RWPE2 (cell line): ENCODE data around the gene ETFB.

ENCODE experiments used
- ATAC-seq: fragments of 200-7000 bp; cut with Tn5 transposase; 3 replicates; pipeline ENCODE4 v1.9.1; 2021; ENCODE audit warnings: low read depth
- DNase-seq: peaks from one replicate; pipeline ENCODE4 v3.0.0-alpha.2; 2020; ENCODE audit warnings: low spot score
- H3K27ac ChIP-seq: fragments of 450-650 bp; 2 replicates; pipeline ENCODE4 v1.5.1; 2017; ENCODE audit warnings: mild to moderate bottlenecking; ENCODE audit not compliant: poor library complexity, severe bottlenecking
- H3K27me3 ChIP-seq: fragments of 250-450 bp; sonication (Bioruptor Pico); 2 replicates; pipeline ENCODE4 v1.5.1; 2021; ENCODE audit warnings: mild to moderate bottlenecking, moderate library complexity; ENCODE audit not compliant: insufficient read depth, poor library complexity, severe bottlenecking
- H3K36me3 ChIP-seq: fragments of 250-450 bp; sonication (Bioruptor Pico); 2 replicates; pipeline ENCODE4 v1.5.1; 2020; ENCODE audit warnings: low read depth, mild to moderate bottlenecking, moderate library complexity
- H3K4me1 ChIP-seq: fragments of 250-450 bp; sonication (Bioruptor Pico); 2 replicates; pipeline ENCODE4 v1.5.1; 2021; ENCODE audit warnings: mild to moderate bottlenecking, moderate library complexity; ENCODE audit not compliant: insufficient read depth, poor library complexity, severe bottlenecking
- H3K4me3 ChIP-seq: fragments of 250-450 bp; sonication (Bioruptor Pico); 2 replicates; pipeline ENCODE4 v1.5.1; 2021; ENCODE audit warnings: mild to moderate bottlenecking, moderate library complexity; ENCODE audit not compliant: severe bottlenecking
- H3K9me3 ChIP-seq: fragments of 250-450 bp; sonication (Bioruptor Pico); 2 replicates; pipeline ENCODE4 v1.5.1; 2021; ENCODE audit warnings: mild to moderate bottlenecking, moderate library complexity; ENCODE audit not compliant: severe bottlenecking
- TF ChIP-seq, protein P1 (sequence below): fragments of 450-650 bp; IDR thresholded peaks from one replicate; pipeline ENCODE4 v1.5.1; 2017; ENCODE audit warnings: mild to moderate bottlenecking, moderate library complexity; ENCODE audit not compliant: poor library complexity, severe bottlenecking

The ETFB gene

DNA sequence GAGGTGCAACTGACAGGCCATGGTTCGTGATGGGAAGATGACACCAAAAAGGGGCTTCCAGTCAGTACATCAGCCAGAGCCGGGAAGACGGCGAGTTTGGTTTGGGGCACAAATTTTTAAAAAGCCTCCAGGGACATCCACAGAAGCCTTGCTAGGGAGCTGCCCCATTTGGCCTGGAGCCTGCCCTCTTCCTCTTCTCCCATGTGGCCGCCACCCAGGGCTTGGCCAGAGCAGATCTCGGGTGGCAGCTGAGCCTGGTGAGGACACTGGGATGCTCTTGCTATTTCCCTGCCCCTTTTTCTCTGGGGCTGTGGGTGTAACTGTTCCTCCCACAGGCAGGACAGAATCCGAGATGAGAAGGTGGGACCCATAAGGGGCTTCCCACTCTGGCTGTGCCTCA lies 8.2 kb downstream of the ETFB start:
- H3K4me1 ChIP-seq = peaks cover 7% of the 10 kb centered on the region
- no peaks in the 10 kb centered on the region for H3K36me3 ChIP-seq
- H3K27ac ChIP-seq = no peak overlapping the region
- DNase-seq (no peak), ATAC-seq (no peak)
- no peaks in the 10 kb centered on the region for H3K9me3 ChIP-seq
- no peak overlapping the region for H3K4me3 ChIP-seq
- TF ChIP-seq, protein P1, sequence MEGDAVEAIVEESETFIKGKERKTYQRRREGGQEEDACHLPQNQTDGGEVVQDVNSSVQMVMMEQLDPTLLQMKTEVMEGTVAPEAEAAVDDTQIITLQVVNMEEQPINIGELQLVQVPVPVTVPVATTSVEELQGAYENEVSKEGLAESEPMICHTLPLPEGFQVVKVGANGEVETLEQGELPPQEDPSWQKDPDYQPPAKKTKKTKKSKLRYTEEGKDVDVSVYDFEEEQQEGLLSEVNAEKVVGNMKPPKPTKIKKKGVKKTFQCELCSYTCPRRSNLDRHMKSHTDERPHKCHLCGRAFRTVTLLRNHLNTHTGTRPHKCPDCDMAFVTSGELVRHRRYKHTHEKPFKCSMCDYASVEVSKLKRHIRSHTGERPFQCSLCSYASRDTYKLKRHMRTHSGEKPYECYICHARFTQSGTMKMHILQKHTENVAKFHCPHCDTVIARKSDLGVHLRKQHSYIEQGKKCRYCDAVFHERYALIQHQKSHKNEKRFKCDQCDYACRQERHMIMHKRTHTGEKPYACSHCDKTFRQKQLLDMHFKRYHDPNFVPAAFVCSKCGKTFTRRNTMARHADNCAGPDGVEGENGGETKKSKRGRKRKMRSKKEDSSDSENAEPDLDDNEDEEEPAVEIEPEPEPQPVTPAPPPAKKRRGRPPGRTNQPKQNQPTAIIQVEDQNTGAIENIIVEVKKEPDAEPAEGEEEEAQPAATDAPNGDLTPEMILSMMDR = no peak
- no peaks in the 10 kb centered on the region for H3K27me3 ChIP-seq

DNA sequence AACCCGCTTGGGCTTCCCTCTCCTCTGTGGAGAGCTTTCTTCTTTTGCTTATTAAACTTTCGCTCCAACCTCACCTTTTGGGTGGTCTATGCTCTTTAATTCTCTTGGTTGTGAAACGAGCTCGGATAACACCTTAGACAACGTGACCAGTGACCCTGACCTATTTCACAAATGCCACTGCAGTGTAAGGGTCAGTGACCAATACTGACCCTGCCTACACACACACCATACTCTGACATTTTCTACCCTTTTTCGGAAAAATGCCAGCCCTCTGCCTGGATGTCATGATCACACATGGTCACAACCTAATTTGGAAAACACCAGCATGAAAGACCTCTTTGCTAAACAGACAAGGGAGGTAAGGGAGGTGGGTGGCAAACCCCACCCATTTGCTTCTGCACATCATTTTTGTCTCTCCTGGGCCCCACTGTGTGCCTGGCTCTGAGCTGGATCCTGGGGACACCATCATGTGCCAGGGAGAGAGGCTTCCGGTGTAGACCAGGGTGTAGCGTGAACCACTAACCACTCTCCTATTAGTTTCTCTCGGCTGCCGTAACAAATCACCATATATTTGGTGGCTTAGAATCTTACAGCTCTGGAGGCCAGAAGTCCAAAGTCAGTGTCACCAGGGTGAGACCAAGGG lies 9.9 kb downstream of the ETFB start:
- peaks cover 7% of the 10 kb centered on the region for H3K4me1 ChIP-seq
- no peak for DNase-seq
- no peak overlapping the region for H3K27ac ChIP-seq
- H3K27me3 ChIP-seq = no peaks in the 10 kb centered on the region
- no peaks in the 10 kb centered on the region for H3K9me3 ChIP-seq
- H3K4me3 ChIP-seq = no peak overlapping the region
- H3K36me3 ChIP-seq = peaks cover 2% of the 10 kb centered on the region; the same call in 1 of the 2 replicates
- no peak for ATAC-seq
- TF ChIP-seq, protein P1 = no peak

- no peak for ATAC-seq
- TF ChIP-seq, protein P1 = no peak
- DNase-seq = no peak
- H3K4me3 ChIP-seq = no peak overlapping the region
- H3K9me3 ChIP-seq = no peaks in the 10 kb centered on the region
- H3K36me3 ChIP-seq = peaks cover 15% of the 10 kb centered on the region
- H3K4me1 ChIP-seq = peaks cover 10% of the 10 kb centered on the region
- H3K27me3 ChIP-seq = no peaks in the 10 kb centered on the region
- no peak overlapping the region for H3K27ac ChIP-seq
These were observed 11.4 kb downstream of the ETFB start for GRCh38 chr19:51354742-51355148.

GRCh38 chr19:51354103-51354741 lies 12.0 kb downstream of the ETFB start:
- no peak for DNase-seq
- Histone ChIP-seq H3K36me3 (peaks cover 19% of the 10 kb centered on the region), H3K4me1 (peaks cover 5% of the 10 kb centered on the region), H3K27ac (no peak overlapping the region), H3K27me3 (no peaks in the 10 kb centered on the region), H3K9me3 (no peaks in the 10 kb centered on the region), H3K4me3 (no peak overlapping the region)
- TF ChIP-seq, protein P1 = no peak
- ATAC-seq = no peak

GRCh38 chr19:51352783-51353360 lies 13.3 kb downstream of the ETFB start:
- TF ChIP-seq, protein P1 = no peak
- Histone ChIP-seq H3K4me1 (peaks cover 5% of the 10 kb centered on the region), H3K27me3 (no peaks in the 10 kb centered on the region), H3K36me3 (peaks cover 30% of the 10 kb centered on the region), H3K27ac (no peak overlapping the region), H3K9me3 (no peaks in the 10 kb centered on the region), H3K4me3 (no peak overlapping the region)
- ATAC-seq (no peak), DNase-seq (no peak)
